ENCODE data around the gene CTSS. TPM values are rescaled to one million over a fixed set of nuclear protein-coding genes. Genes with fewer than 3 reads are reported as not detected.

CTSS gene
- total RNA-seq, 2 experiments from 2014 or later, result 83.1 to 83.5 TPM

GRCh38 chr1:150760013-150760412 lies 5.6 kb downstream of the CTSS start:
- peaks cover 37% of the 10 kb centered on the region for H3K4me1 Mint-ChIP-seq (ENCODE audit: low read depth)
- H3K4me1 ChIP-seq (ENCODE audit: insufficient read depth, low read length), result peaks cover 20% of the 10 kb centered on the region
- DNase-seq, result peak in 1 of 14 experiments; percentile 15
- CTCF ChIA-PET, result no interaction called here
- H3K9me3 ChIP-seq (ENCODE audit: control insufficient read depth in 1 of 2, insufficient read depth in 1 of 2, low read length in 2 of 2), result no peaks in the 10 kb centered on the region
- H3K4me3 ChIP-seq (ENCODE audit: low read length), result no peak overlapping the region
- H3K9me3 Mint-ChIP-seq, result no peaks in the 10 kb centered on the region
- POLR2A ChIA-PET, result no interaction called here
- ATAC-seq (ENCODE audit: poor library complexity), result no peak
- H3K27ac ChIP-seq (ENCODE audit: low read depth in 1 of 2, low read length in 2 of 2), result no peak overlapping the region
- H3K36me3 ChIP-seq (ENCODE audit: insufficient read depth, low read length), result peaks cover 36% of the 10 kb centered on the region
- intact Hi-C loops (cut with DNase I, micrococcal nuclease), result no loop called here
- H3K27me3 ChIP-seq (ENCODE audit: control insufficient read depth in 1 of 2, insufficient read depth in 2 of 2, low read length in 2 of 2), result no peaks in the 10 kb centered on the region
- no peaks in the 10 kb centered on the region for H3K27me3 Mint-ChIP-seq
- H3K27ac Mint-ChIP-seq, result peak overlapping the region; percentile 0
- no peak overlapping the region for H3K4me3 Mint-ChIP-seq
- peaks cover 77% of the 10 kb centered on the region for H3K36me3 Mint-ChIP-seq (ENCODE audit: low read depth)
- no peak for TF ChIP-seq CTCF (IDR thresholded peaks at IDR 0.05)

GRCh38 chr1:150753416-150753815 lies 12.2 kb downstream of the CTSS start:
- POLR2A ChIA-PET, result no interaction called here

GRCh38 chr1:150751443-150751842 lies 14.1 kb downstream of the CTSS start:
- DNase-seq (no peak), ATAC-seq (ENCODE audit: poor library complexity) (no peak)
- H3K4me3 ChIP-seq (ENCODE audit: low read length), result no peak overlapping the region
- Mint-ChIP-seq H3K4me1 (ENCODE audit: low read depth) (no peaks in the 10 kb centered on the region), H3K27me3 (no peaks in the 10 kb centered on the region), H3K36me3 (ENCODE audit: low read depth) (peaks cover 63% of the 10 kb centered on the region), H3K27ac (no peak overlapping the region), H3K4me3 (no peak overlapping the region), H3K9me3 (no peaks in the 10 kb centered on the region)
- H3K27ac ChIP-seq (ENCODE audit: low read depth in 1 of 2, low read length in 2 of 2), result no peak overlapping the region
- intact Hi-C loops (cut with DNase I, micrococcal nuclease), result loop anchor here in 1 of 2 experiments (10.0 kb wide), 1 partner anchor 183 kb away; no protein-coding TSS in a partner anchor
- H3K36me3 ChIP-seq (ENCODE audit: insufficient read depth, low read length), result peaks cover 89% of the 10 kb centered on the region
- no peaks in the 10 kb centered on the region for H3K4me1 ChIP-seq (ENCODE audit: insufficient read depth, low read length)
- ChIA-PET CTCF (no interaction called here), POLR2A (interaction anchor here (1.1 kb wide), 1 partner anchor 14 kb away, joined by 3 read pairs; the partner anchor contains the start of gene CTSS)
- H3K9me3 ChIP-seq (ENCODE audit: control insufficient read depth in 1 of 2, insufficient read depth in 1 of 2, low read length in 2 of 2), result no peaks in the 10 kb centered on the region
- no peaks in the 10 kb centered on the region for H3K27me3 ChIP-seq (ENCODE audit: control insufficient read depth in 1 of 2, insufficient read depth in 2 of 2, low read length in 2 of 2)
- no peak for TF ChIP-seq CTCF (IDR thresholded peaks at IDR 0.05)

More at GRCh38 chr1:150753416-150753815, 12.2 kb downstream of the CTSS start:
- H3K27me3 Mint-ChIP-seq, result no peaks in the 10 kb centered on the region
- H3K27ac Mint-ChIP-seq, result no peak overlapping the region
- no peak for DNase-seq
- H3K4me1 Mint-ChIP-seq (ENCODE audit: low read depth), result no peaks in the 10 kb centered on the region
- peaks cover 83% of the 10 kb centered on the region for H3K36me3 Mint-ChIP-seq (ENCODE audit: low read depth)
- CTCF ChIA-PET, result interaction anchor here (1.4 kb wide), 1 partner anchor 169 kb away, joined by 3 read pairs; no protein-coding TSS in a partner anchor
- intact Hi-C loops (cut with DNase I, micrococcal nuclease), result loop anchor here in 1 of 2 experiments (10.0 kb wide), 1 partner anchor 181 kb away; no protein-coding TSS in a partner anchor
- Histone ChIP-seq H3K27me3 (ENCODE audit: control insufficient read depth in 1 of 2, insufficient read depth in 2 of 2, low read length in 2 of 2) (no peaks in the 10 kb centered on the region), H3K9me3 (ENCODE audit: control insufficient read depth in 1 of 2, insufficient read depth in 1 of 2, low read length in 2 of 2) (no peaks in the 10 kb centered on the region), H3K36me3 (ENCODE audit: insufficient read depth, low read length) (peaks cover 84% of the 10 kb centered on the region), H3K4me1 (ENCODE audit: insufficient read depth, low read length) (no peaks in the 10 kb centered on the region), H3K4me3 (ENCODE audit: low read length) (no peak overlapping the region), H3K27ac (ENCODE audit: low read depth in 1 of 2, low read length in 2 of 2) (no peak overlapping the region)
- no peak for ATAC-seq (ENCODE audit: poor library complexity)
- TF ChIP-seq CTCF (IDR thresholded peaks at IDR 0.05), result no peak
- H3K4me3 Mint-ChIP-seq, result no peak overlapping the region
- no peaks in the 10 kb centered on the region for H3K9me3 Mint-ChIP-seq
